Measurements from ENCODE around the gene PLA2G5. TPM values are rescaled to one million over a fixed set of nuclear protein-coding genes. Genes with fewer than 3 reads are reported as not detected.
"Not testable (repeated sequence)": the region's sequence is repeated elsewhere in the genome, so short reads cannot be mapped to it uniquely, and the experiment has no call there.

The PLA2G5 gene
- total RNA-seq, 1 experiment from 2014 or later, result not detected

- no peak overlapping the region for H3K4me2 ChIP-seq (ENCODE audit: low read length)
- no peaks in the 10 kb centered on the region for H3K79me2 ChIP-seq (ENCODE audit: low read length)
- ChIA-PET CTCF (no interaction called here), POLR2A (ENCODE audit: unreplicated experiment) (no interaction called here)
- H3F3A ChIP-seq (ENCODE audit: low read length, unreplicated experiment), result peaks cover 3% of the 10 kb centered on the region
- no peaks in the 10 kb centered on the region for H3K36me3 ChIP-seq (ENCODE audit: low read depth, low read length)
- no peak overlapping the region for H2AFZ ChIP-seq (ENCODE audit: low read length)
- TF ChIP-seq CTCF (conservative IDR thresholded peaks at IDR 0.05; ENCODE audit: low read depth, low read length) (no peak), EZH2phosphoT487 (IDR thresholded peaks at IDR 0.05; ENCODE audit: borderline replicate concordance, low read length) (no peak), EZH2 (IDR thresholded peaks at IDR 0.05; ENCODE audit: low read length, unreplicated experiment) (no peak)
- no peaks in the 10 kb centered on the region for H4K20me1 ChIP-seq (ENCODE audit: low read length)
- H3K27me3 ChIP-seq (ENCODE audit: low read length), result no peaks in the 10 kb centered on the region
- no peak for ATAC-seq
- no peak for DNase-seq
- no peaks in the 10 kb centered on the region for H3K9me3 ChIP-seq (ENCODE audit: low read length)
- no peak overlapping the region for H3K4me3 ChIP-seq (ENCODE audit: low read length)
- intact Hi-C loops (cut with micrococcal nuclease), result loop anchor here (5.0 kb wide), 1 partner anchor 63 kb away; no protein-coding TSS in a partner anchor
- peaks cover 31% of the 10 kb centered on the region for H3K4me1 ChIP-seq (ENCODE audit: insufficient read depth, low read length)
- H3K9ac ChIP-seq (ENCODE audit: low read length), result no peak overlapping the region
- no TSS peak for BruUV-seq (replicated peaks)
- H3K9me2 ChIP-seq (replicated peaks; ENCODE audit: low read length), result no peaks in the 10 kb centered on the region
- no peak overlapping the region for H3K27ac ChIP-seq (ENCODE audit: low read length)
Measured at GRCh38 chr1:20059847-20060246, 10.1 kb upstream of the PLA2G5 start.

- H3K4me1 ChIP-seq (ENCODE audit: insufficient read depth, low read length), result peaks cover 31% of the 10 kb centered on the region
- H4K20me1 ChIP-seq (ENCODE audit: low read length); H3K9ac ChIP-seq (ENCODE audit: low read length); H3F3A ChIP-seq (ENCODE audit: low read length, unreplicated experiment); H3K9me2 ChIP-seq (replicated peaks; ENCODE audit: low read length); H3K36me3 ChIP-seq (ENCODE audit: low read depth, low read length); H3K27ac ChIP-seq (ENCODE audit: low read length); H3K4me2 ChIP-seq (ENCODE audit: low read length); H3K9me3 ChIP-seq (ENCODE audit: low read length); H2AFZ ChIP-seq (ENCODE audit: low read length); CTCF ChIA-PET; POLR2A ChIA-PET (ENCODE audit: unreplicated experiment); ATAC-seq; H3K4me3 ChIP-seq (ENCODE audit: low read length); H3K27me3 ChIP-seq (ENCODE audit: low read length); H3K79me2 ChIP-seq (ENCODE audit: low read length); DNase-seq; BruUV-seq (replicated peaks): not testable (repeated sequence)
- intact Hi-C loops (cut with micrococcal nuclease), result loop anchor here (5.0 kb wide), 1 partner anchor 63 kb away; no protein-coding TSS in a partner anchor
Measured at GRCh38 chr1:20060791-20061190, 9.2 kb upstream of the PLA2G5 start.

DNA sequence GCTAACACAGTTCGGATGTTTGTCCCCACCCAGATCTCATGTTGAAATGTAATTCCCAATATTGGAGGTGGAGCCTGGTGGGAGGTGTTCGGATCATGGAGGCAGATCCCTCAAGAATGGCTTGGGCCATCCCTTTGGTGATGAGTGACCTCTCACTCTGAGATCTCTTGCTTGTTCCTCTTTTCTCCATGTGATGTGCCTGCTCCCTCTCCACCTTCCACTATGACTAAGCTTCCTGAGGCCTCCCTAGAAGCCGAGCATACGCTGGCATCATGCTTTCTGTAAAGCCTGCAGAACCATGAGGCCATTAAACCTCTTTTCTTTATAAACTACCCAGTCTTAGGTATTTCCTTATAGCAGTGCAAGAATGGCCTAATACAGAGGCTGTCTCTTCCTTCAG, 8.1 kb upstream of the PLA2G5 start:
- no peak overlapping the region for H2AFZ ChIP-seq (ENCODE audit: low read length)
- ChIA-PET CTCF (no interaction called here), POLR2A (ENCODE audit: unreplicated experiment) (no interaction called here)
- no peaks in the 10 kb centered on the region for H3K36me3 ChIP-seq (ENCODE audit: low read depth, low read length)
- H3K79me2 ChIP-seq (ENCODE audit: low read length), result no peaks in the 10 kb centered on the region
- no peak overlapping the region for H3K27ac ChIP-seq (ENCODE audit: low read length)
- no peak overlapping the region for H3K9ac ChIP-seq (ENCODE audit: low read length)
- intact Hi-C loops (cut with micrococcal nuclease), result loop anchor here (5.0 kb wide), 1 partner anchor 65 kb away; no protein-coding TSS in a partner anchor
- no TSS peak for BruUV-seq (replicated peaks)
- no peak for TF ChIP-seq EZH2 (IDR thresholded peaks at IDR 0.05; ENCODE audit: low read length, unreplicated experiment)
- no peak for TF ChIP-seq CTCF (conservative IDR thresholded peaks at IDR 0.05; ENCODE audit: low read depth, low read length)
- TF ChIP-seq EZH2phosphoT487 (IDR thresholded peaks at IDR 0.05; ENCODE audit: borderline replicate concordance, low read length), result no peak
- no peak for DNase-seq
- no peaks in the 10 kb centered on the region for H3K27me3 ChIP-seq (ENCODE audit: low read length)
- H3K4me3 ChIP-seq (ENCODE audit: low read length), result no peak overlapping the region
- H3F3A ChIP-seq (ENCODE audit: low read length, unreplicated experiment), result peaks cover 3% of the 10 kb centered on the region
- H4K20me1 ChIP-seq (ENCODE audit: low read length), result no peaks in the 10 kb centered on the region
- no peak for ATAC-seq
- no peak overlapping the region for H3K4me2 ChIP-seq (ENCODE audit: low read length)
- no peaks in the 10 kb centered on the region for H3K9me2 ChIP-seq (replicated peaks; ENCODE audit: low read length)
- H3K9me3 ChIP-seq (ENCODE audit: low read length), result no peaks in the 10 kb centered on the region
- peaks cover 31% of the 10 kb centered on the region for H3K4me1 ChIP-seq (ENCODE audit: insufficient read depth, low read length)
